Stomach smooth muscle (tissue), 2 donors: ENCODE results near the gene SIK1.
"Not testable (repeated sequence)": the region's sequence is repeated elsewhere in the genome, so short reads cannot be mapped to it uniquely, and the experiment has no call there.

Experiments used
- H3K27ac ChIP-seq: one replicate; pipeline ENCODE4 v1.7.0; 2013; ENCODE audit warnings: mild to moderate bottlenecking, low read length, inconsistent platforms
- H3K27me3 ChIP-seq, 2 donors: one replicate each; pipeline ENCODE4 v1.7.0; 2013; ENCODE audit warnings: low read length in 2 of 2; ENCODE audit not compliant: insufficient read depth in 2 of 2, control insufficient read depth in 1 of 2
- H3K36me3 ChIP-seq, 2 donors: one replicate each; pipeline ENCODE4 v1.7.0; 2013; ENCODE audit warnings: low read length in 2 of 2; ENCODE audit not compliant: control insufficient read depth in 2 of 2, insufficient read depth in 2 of 2
- H3K4me1 ChIP-seq: one replicate; pipeline ENCODE4 v1.7.0; 2013; ENCODE audit warnings: low read length; ENCODE audit not compliant: control insufficient read depth, insufficient read depth
- H3K4me3 ChIP-seq, 2 donors: one replicate each; pipeline ENCODE4 v1.7.0; 2013; ENCODE audit warnings: low read length in 2 of 2
- H3K9ac ChIP-seq, 2 donors: one replicate each; pipeline ENCODE4 v1.7.0; 2013; ENCODE audit warnings: low read length in 2 of 2, mild to moderate bottlenecking in 1 of 2
- H3K9me3 ChIP-seq, 2 donors: one replicate each; pipeline ENCODE4 v1.7.0; 2013; ENCODE audit warnings: low read length in 2 of 2; ENCODE audit not compliant: control insufficient read depth in 2 of 2
- donor health status: healthy.
- donor health status: Pancreatic carcinoma.

Gene SIK1

DNA sequence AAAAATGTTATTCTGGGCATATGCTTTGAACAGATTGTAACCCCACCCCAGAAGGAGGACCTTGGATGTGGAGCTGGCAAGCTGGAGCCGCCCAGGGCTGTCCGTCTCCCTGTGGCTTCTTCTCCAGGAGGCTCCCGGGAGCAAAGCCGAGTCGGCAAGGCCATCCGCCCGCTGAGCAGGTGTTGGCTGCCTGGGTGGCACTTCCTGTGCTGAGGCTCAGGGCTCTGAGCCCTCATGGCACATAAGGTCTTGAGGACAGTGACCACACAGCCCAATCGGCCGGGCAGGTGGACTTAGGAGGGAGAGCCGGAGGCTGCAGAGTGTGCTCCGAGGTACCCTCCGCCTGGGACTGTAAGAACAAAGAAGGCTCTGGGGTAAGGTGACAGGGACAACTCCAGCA is 28.8 kb upstream of the SIK1 start:
- not testable (repeated sequence) for H3K9me3 ChIP-seq, H3K36me3 ChIP-seq, H3K27me3 ChIP-seq, H3K4me3 ChIP-seq, H3K4me1 ChIP-seq, H3K9ac ChIP-seq, H3K27ac ChIP-seq

DNA sequence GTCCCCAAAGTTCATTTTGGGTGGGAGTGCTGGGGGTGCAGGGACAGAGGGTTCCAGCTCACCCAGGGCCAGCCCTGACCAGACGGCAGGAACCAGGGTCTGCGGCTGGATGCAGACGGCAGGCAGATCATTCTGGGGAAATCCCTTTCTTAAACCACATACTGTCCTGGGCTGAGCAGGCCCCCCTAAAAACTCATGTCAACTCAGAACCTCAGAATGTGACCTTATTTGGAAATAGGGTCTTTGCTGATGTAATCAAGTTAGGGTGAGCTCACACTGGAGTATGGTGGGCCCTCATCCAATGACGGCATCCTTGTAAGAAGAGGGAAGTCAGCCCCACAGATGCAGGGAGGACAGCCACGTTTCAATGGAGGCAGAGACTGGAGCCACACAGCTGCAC is 27.2 kb upstream of the SIK1 start:
- not testable (repeated sequence) for H3K9ac ChIP-seq, H3K27ac ChIP-seq, H3K36me3 ChIP-seq, H3K27me3 ChIP-seq, H3K9me3 ChIP-seq, H3K4me3 ChIP-seq, H3K4me1 ChIP-seq

DNA sequence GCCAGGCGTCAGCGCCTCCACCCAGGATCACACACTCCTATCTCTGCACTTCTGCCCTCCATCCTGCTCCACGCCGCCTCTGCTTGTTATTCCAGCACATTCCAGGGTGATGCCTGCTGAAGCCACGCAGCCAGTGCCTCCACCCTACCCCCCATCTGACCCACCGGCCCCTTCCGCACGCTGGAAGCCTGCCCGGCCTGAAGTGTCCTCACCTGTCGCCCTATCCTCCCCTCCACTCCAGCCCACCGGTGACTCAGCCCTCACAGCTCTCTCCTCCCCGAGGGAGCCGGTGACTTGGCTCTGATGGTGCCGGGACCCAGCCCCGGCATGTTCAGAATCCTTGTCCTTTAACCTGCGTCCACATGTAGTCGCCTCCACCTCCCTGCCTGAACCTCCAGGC is 24.9 kb upstream of the SIK1 start:
- not testable (repeated sequence) for H3K9ac ChIP-seq, H3K9me3 ChIP-seq, H3K4me1 ChIP-seq, H3K36me3 ChIP-seq, H3K27ac ChIP-seq, H3K27me3 ChIP-seq, H3K4me3 ChIP-seq

DNA sequence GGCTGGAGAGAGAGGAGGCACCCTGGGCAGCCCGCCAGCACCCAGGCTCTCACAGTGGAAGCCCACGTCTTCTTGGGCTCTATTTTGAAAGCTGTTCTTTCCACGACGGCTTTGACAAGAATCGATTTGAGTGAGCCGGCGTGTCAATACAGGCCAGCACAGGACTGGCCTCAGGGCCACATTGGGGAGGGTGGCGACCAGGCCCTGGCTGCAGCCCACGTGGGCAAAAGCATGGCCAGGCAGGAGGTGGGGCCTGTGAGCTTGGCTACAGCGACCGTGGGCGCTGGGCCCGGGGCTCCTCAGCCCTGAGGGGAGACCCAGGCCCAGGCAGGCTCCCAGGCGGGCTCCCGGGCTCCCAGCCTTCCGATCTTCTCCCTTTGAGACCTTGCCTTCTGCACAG is 23.4 kb upstream of the SIK1 start:
- not testable (repeated sequence) for H3K36me3 ChIP-seq, H3K9ac ChIP-seq, H3K4me1 ChIP-seq, H3K27me3 ChIP-seq, H3K4me3 ChIP-seq, H3K9me3 ChIP-seq, H3K27ac ChIP-seq

DNA sequence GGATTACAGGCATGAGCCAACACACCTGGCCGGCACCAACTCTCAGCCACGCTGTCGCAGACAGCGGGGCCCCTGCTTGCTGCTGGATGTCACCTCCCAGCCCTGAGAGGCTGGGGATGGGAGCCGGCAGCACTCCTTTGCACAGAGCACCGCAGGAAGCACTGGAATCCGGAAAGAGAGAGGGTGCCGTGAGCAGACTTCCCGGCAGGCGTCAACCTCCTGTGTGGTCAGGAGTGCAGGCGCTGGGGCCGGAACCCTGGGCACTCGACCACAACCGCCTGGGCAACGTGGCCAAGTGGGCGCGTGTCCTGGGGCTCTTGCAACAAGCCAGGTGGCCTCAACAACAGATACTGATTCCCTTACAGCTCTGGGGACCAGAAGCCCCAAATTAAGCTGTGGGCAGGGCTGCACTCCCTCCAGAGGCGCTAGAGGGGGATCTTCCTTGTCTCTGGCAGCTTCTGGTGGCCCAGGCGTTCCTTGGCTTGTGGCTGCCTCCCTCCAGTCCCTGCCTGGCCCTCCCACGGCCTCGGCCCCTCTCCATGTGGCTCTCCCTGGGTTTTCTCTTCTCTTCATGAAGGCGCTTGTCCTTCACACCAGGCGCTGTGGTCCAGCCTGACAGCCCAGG is 20.5 kb upstream of the SIK1 start:
- H3K4me3 ChIP-seq, H3K36me3 ChIP-seq, H3K9ac ChIP-seq, H3K27me3 ChIP-seq, H3K27ac ChIP-seq, H3K9me3 ChIP-seq, H3K4me1 ChIP-seq: not testable (repeated sequence)

DNA sequence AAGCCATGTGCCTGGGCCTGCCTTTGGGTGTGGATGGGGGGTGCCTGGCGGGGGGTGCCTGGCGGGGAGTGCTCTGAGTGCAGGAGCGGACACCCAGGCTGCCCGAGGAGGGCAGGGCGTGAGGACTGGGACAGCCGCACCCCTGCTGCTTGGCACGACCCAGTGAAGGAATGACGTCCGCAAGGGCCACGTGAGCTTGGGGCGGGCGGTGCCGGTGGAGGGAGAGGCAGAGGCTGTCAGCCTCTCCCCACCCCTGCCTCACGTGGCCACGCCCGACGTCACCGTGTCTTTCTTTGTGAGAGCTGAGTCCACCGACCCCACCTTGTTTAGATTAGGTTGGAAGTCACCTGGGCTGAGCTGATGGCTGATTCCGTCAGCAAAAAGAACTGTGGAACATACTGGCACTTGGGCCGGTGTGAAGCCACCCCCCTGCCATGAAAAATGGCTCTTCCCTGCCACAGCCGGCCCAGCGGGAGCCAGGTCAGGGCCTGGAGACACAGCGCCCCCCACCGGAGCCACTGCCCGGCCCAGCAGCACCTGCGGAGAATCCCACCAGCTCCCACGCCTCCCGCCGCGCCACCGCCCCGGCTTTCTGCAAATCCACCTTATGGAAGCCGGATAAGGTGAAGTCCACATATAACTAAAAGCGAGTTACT is 19.5 kb upstream of the SIK1 start:
- not testable (repeated sequence) for H3K36me3 ChIP-seq, H3K4me3 ChIP-seq, H3K9me3 ChIP-seq, H3K9ac ChIP-seq, H3K27me3 ChIP-seq, H3K4me1 ChIP-seq, H3K27ac ChIP-seq

DNA sequence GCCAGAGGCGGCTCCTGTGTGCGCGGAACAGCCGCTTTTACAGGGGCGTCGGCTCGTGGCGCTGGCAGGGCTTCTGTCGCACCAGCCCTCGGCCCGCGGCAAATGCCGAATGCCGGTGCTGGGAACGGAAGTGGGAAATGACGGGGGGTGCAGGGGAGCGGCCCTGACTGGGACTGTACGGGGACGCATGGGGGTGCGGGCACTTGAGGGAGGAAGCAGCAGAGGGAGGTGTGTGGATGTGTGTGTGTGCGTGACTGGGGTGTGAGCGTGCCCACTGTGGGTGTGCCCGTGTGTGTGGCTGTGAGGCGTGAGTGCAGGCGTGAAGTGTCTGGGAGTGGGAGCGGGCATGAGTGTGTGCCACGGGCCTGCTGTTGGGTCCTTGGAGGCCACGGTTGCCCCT is 17.6 kb upstream of the SIK1 start:
- not testable (repeated sequence) for H3K27ac ChIP-seq, H3K27me3 ChIP-seq, H3K36me3 ChIP-seq, H3K4me3 ChIP-seq, H3K4me1 ChIP-seq, H3K9me3 ChIP-seq, H3K9ac ChIP-seq

DNA sequence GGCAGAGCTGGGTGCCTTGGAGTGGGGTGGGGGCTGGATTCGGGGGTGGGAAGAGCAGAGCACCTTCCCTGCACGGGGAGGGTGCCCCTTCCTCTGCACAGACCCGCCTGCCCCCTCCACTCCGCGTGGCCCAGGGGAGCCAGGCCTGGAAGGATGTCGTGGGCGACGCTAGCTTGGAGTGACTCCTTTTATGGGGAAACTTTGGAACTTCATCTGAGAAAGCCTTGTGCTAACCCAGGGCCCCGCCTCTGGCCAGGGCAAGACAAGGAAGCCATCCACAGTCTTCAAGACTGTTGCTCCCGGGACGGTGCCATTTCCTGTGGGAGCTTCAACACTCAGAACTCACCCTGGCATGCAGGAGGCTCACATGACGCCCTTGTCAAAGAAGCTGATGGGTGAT is 15.6 kb upstream of the SIK1 start:
- H3K4me3 ChIP-seq, H3K4me1 ChIP-seq, H3K9me3 ChIP-seq, H3K36me3 ChIP-seq, H3K27me3 ChIP-seq, H3K9ac ChIP-seq, H3K27ac ChIP-seq: not testable (repeated sequence)

DNA sequence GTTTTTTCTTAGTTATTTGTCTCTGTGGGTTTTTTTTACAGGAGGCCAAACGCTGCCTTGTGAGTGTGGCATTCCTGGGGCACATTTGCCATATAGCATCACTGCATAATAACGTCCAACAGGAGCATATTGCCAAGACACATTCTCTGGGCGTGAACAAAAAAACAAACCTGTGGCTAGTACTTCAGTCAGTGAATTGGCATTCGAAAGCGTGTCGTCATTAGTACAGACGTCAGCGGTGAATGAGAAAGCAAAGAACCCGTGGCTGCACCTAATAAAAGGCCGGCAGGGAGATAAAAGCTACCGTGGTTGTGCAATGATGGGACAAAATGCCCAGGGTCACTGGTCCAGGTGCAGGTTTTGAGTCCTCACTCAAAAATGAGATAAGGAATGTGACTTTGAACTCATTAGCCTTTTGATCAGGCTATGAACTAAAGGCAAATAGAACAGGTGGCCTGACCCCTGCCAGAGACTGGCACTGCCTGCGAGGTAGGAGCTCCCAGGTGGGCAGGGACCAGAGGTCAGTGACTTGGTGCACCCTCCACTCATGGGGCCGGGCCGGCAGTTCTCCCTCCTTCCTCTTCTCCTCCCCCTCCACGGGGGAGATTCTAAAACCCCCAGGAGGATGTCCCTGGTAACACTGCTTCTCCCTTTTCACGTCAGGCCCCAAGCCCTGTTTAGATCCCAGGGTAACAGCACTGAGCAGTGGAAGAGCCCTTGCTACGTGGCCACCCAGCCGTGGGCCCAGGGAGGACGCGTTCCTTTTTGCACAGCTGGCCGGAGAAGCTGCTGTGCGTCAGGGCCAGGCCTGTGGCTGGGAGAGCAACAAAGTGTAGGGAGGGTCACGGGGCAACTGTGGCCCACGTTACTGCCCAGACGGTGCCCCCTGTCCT is 14.2 kb upstream of the SIK1 start:
- H3K27me3 ChIP-seq, H3K9ac ChIP-seq, H3K27ac ChIP-seq, H3K4me3 ChIP-seq, H3K9me3 ChIP-seq, H3K4me1 ChIP-seq, H3K36me3 ChIP-seq: not testable (repeated sequence)

DNA sequence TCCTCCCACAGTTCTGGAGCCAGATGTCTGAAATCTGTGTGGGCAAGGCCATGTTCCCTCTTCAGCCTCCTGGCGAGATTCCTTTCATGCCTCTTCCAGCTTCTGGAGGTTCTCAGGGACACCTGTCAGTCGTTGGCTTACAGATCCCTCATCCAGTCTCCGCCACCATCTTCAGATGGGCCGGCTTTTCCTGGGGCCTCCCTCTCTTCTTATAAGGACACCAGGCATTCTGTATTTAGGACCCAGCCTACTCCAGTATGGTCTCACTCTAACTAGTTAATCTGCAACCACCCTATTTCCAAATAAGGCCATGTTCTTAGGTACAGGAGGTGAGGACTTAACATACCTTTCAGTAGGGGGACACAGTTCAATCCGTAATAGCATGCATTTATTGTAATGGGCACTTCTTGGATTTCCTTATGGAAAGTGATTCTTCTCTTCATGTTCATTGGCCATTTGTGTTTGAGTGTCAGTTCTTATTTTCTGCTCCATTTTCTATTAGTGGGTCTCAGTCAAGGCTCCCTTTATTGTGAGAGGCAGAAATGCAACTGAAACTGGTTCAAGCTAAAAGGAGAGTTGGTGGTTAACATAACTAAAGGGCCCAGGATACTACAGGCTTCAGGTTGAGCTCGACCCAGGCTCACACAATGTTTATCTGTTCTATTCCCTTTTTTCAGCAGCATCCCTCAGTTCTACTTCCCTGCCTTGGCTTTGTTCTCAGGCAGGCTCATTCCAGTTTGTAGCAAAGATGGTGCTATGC is 12.6 kb upstream of the SIK1 start:
- not testable (repeated sequence) for H3K4me1 ChIP-seq, H3K4me3 ChIP-seq, H3K9me3 ChIP-seq, H3K27ac ChIP-seq, H3K27me3 ChIP-seq, H3K36me3 ChIP-seq, H3K9ac ChIP-seq
